Hepatocyte (in vitro differentiated cells): ENCODE data around the gene KCNB1.

Source experiments
- CTCF ChIP-seq: fragments of 200-600 bp; sonication (generic); IDR thresholded peaks from 2 replicates; pipeline ENCODE4 v1.5.1; 2016; ENCODE audit warnings: antibody characterized with exemption, mild to moderate bottlenecking; ENCODE audit not compliant: poor library complexity
- EZH2phosphoT487 ChIP-seq: fragments of 200-600 bp; sonication (generic); IDR thresholded peaks from one replicate; pipeline ENCODE4 v1.6.1; 2018; ENCODE audit warnings: antibody characterized with exemption, mild to moderate bottlenecking, low read depth, moderate library complexity; ENCODE audit not compliant: unreplicated experiment, severe bottlenecking

GRCh38 chr20:49469060-49469459 lies 13.4 kb downstream of the KCNB1 start:
- no peak for TF ChIP-seq EZH2phosphoT487
- TF ChIP-seq CTCF, result no peak
